ENCODE measurements around the gene NR6A1.

The NR6A1 gene

DNA sequence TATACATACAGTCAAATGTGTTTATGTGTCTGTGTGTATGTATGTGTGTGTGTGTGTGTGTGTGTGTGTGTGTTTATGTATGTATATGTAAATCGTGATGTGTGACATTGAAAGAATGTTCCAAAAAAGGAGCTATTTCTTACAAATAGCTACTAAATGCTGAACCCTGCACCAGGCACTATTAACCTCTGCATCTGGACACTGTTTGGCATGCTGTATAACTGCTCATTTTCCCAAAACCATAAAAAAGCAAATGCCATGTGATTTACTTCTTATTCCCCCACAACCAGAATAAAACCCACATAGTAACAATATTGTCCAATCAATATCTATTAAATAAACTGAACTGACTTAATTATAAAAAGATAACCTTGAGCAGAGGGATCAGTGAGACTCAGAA, 91.1 kb downstream of the NR6A1 start:
- DNase-seq (ENCODE audit: low read depth) = no peak
- TF ChIP-seq, protein P1, sequence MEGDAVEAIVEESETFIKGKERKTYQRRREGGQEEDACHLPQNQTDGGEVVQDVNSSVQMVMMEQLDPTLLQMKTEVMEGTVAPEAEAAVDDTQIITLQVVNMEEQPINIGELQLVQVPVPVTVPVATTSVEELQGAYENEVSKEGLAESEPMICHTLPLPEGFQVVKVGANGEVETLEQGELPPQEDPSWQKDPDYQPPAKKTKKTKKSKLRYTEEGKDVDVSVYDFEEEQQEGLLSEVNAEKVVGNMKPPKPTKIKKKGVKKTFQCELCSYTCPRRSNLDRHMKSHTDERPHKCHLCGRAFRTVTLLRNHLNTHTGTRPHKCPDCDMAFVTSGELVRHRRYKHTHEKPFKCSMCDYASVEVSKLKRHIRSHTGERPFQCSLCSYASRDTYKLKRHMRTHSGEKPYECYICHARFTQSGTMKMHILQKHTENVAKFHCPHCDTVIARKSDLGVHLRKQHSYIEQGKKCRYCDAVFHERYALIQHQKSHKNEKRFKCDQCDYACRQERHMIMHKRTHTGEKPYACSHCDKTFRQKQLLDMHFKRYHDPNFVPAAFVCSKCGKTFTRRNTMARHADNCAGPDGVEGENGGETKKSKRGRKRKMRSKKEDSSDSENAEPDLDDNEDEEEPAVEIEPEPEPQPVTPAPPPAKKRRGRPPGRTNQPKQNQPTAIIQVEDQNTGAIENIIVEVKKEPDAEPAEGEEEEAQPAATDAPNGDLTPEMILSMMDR (IDR thresholded peaks at IDR 0.05; ENCODE audit: control insufficient read depth, extremely low read depth, insufficient read depth) = no peak
- H3K4me3 ChIP-seq (ENCODE audit: low read depth, low read length) = no peak overlapping the region

DNA sequence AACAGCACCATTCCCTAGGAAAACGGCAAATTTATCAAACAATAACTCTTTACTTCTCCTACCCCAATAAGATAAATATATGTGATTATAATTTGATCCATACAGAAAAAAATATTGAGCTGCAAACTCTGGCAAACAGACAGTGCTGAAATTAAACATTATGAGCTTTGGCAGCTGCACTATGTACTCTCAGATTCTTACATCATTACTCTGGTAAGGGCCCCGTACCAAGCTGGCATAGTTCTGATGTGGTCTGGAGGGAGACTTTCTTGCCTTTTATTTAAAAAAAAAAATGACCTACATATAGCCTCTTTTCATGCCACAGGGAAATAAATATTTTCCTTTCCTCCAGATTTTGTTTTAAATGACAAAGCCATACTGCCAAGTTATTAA, 95.0 kb downstream of the NR6A1 start:
- H3K4me3 ChIP-seq (ENCODE audit: low read depth, low read length) = no peak overlapping the region
- peak; percentile 26 for DNase-seq (ENCODE audit: low read depth)
- TF ChIP-seq, protein P1 (IDR thresholded peaks at IDR 0.05; ENCODE audit: control insufficient read depth, extremely low read depth, insufficient read depth) = no peak

DNA sequence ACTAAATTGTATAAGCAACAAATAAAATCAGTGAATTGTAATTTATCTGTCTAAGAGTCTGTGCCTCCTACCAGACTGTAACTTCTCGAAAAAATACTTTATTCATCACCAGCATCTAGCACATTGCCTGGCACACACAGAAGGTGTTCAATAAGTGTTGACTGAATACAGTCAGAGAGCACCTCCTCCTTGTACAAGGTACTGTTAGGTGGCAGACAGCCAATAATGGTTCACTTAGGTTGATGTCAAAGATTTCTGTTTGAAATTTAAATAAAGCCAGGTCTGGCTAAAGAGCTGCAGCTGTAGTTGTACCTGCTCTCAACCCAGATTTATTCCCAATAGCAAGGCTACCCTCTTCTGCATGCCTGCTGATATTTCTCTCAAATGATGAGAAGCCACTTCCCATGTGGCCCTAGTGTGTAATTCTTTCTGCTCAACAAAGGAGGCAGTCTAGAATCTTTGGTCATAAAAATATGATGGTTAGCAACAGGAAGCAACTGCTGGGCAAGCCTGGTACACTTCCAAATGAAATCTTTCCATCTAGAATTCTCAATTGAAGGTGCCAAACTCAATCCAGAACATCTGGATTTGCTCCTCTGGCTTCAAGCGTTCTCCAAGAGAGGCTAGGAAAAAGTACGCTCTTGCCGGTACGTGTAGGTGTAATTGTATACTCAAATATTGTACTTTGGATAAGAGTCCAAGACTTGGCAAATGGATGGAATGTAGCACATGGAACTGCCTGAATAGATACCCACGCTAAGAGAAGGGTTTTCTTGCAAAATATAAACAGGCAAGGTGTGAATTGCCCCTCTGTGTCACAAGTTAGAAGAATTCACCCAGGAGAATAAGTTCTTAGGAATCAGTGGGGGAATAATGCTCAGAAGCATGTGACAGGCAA, 95.6 kb downstream of the NR6A1 start:
- DNase-seq (ENCODE audit: low read depth) = no peak
- TF ChIP-seq, protein P1 (IDR thresholded peaks at IDR 0.05; ENCODE audit: control insufficient read depth, extremely low read depth, insufficient read depth) = no peak
- H3K4me3 ChIP-seq (ENCODE audit: low read depth, low read length) = no peak overlapping the region

DNA sequence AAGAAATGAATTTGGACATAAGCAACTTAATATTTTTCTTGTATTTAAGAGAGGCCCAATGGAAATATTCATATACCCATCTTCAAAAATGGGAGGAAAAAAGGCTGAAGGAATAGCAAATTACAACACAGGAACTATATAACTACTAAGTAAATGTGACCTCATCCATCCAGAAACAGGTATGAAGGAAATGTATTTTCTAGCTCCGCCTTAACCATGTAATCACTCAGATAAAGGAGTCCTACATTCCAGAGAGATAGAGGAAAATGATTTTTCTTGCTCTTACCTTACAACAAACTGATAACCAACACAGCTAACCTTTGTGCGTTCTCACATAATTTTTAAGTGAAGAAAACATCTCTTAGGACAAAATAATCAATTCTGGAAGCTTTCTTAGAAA, 96.5 kb downstream of the NR6A1 start:
- TF ChIP-seq, protein P1 (IDR thresholded peaks at IDR 0.05; ENCODE audit: control insufficient read depth, extremely low read depth, insufficient read depth) = no peak
- no peak overlapping the region for H3K4me3 ChIP-seq (ENCODE audit: low read depth, low read length)
- no peak for DNase-seq (ENCODE audit: low read depth)

DNA sequence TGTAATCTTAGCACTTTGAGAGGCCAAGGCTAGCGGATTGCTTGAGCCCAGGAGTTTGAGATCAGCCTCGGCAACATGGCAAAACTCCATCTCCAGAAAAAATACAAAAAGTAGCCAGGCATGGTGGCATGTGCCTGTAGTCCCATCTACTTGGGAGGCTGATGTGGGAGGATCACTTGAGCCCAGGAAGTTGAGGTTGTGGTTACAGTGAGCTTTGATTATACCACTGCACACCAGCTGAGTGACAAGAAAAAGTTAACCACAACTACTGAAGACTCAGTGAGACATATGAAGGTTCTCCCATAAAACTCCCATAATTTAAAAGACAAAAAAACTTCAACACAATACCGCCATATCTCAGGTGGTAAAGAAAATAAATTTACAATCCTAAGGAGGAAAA, 98.0 kb downstream of the NR6A1 start:
- TF ChIP-seq, protein P1 (IDR thresholded peaks at IDR 0.05; ENCODE audit: control insufficient read depth, extremely low read depth, insufficient read depth) = no peak
- DNase-seq (ENCODE audit: low read depth) = no peak
- H3K4me3 ChIP-seq (ENCODE audit: low read depth, low read length) = no peak overlapping the region

DNA sequence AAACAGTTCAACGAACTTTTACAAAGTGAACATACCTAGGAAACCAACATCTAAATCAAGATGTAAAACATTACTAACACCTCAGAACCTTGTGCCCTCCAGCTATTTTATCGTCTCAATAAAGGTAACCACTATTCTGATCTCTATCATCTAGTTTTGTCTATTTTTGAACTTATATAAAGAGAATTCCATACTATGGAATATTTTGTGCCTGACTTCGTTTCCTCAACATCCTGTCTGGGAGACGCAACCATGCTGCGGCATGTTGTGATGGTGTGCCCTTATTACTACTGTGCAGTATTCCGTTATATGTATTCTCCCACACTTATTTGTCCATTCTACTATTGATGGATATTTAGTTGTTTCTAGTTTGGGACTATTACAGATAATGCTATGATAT, 99.2 kb downstream of the NR6A1 start:
- no peak for DNase-seq (ENCODE audit: low read depth)
- H3K4me3 ChIP-seq (ENCODE audit: low read depth, low read length) = no peak overlapping the region
- TF ChIP-seq, protein P1 (IDR thresholded peaks at IDR 0.05; ENCODE audit: control insufficient read depth, extremely low read depth, insufficient read depth) = no peak

DNA sequence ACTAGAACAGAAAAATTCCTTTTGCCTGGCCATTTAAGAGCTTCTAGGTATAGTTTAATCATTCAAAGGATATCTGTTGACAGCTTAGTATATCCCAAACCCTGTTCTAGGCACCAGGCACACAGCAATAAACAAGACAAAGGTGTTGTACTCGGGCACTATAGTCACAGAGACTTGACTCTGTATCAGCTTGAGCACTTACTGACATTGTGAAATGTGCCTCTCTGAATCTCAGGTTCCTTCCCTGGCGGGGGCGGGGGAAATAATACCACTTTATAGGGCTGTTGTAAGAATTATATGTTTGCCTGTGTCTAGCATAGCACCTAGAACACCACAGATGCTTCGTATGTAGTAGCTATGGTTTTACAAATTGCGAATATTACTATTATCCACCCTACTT, 104.5 kb downstream of the NR6A1 start:
- DNase-seq (ENCODE audit: low read depth) = no peak
- H3K4me3 ChIP-seq (ENCODE audit: low read depth, low read length) = no peak overlapping the region
- TF ChIP-seq, protein P1 (IDR thresholded peaks at IDR 0.05; ENCODE audit: control insufficient read depth, extremely low read depth, insufficient read depth) = no peak

Data from LNCaP clone FGC (cell line).